H1 (cell line): ENCODE results near the gene CPM. TPM values are rescaled to one million over a fixed set of nuclear protein-coding genes. Genes with fewer than 3 reads are reported as not detected.

Experiments
- CHD7 ChIP-seq: fragments of 300-600 bp; sonication (generic); IDR thresholded peaks from 2 replicates; pipeline ENCODE4 v1.7.1; 2012; ENCODE audit warnings: low read length, moderate library complexity, mild to moderate bottlenecking, inconsistent platforms; ENCODE audit not compliant: insufficient replicate concordance
- GTF2F1 ChIP-seq: IDR thresholded peaks from 2 replicates; pipeline ENCODE4 v1.6.1; 2012; ENCODE audit warnings: low read depth, low read length, improper control_type of control experiment, borderline replicate concordance
- polyA plus RNA-seq, 7 experiments: library from polyadenylated mRNA; depleted of rRNA in 3 of 7; stranded (reverse) in 5 of 7; unstranded in 2 of 7; fragments of >200 nt in 5 of 7; fragments of 200-250 nt in 2 of 7; gene quantifications; 1 replicate in 5 of 7; 2 replicates in 1 of 7; 4 replicates in 1 of 7; pipeline versions ENCODE4 v1.2.1 to v1.2.3, GENCODE V29; 2011 to 2013; ENCODE audit warnings: missing spikeins in 2 of 7, mixed read lengths in 2 of 7
- total RNA-seq: library from RNA; stranded (reverse); fragmentation: NEBNext Ultra II Directional; extraction: Animal tissue kit (Norgen Biotek cat#: 25700); gene quantifications from 2 replicates; pipeline ENCODE4 v1.2.1, GENCODE V29; 2021
- TF ChIP-seq, protein P1 (sequence below): IDR thresholded peaks from 2 replicates; pipeline ENCODE4 v1.6.1; 2012; ENCODE audit warnings: inconsistent platforms

The CPM gene
- total and polyA plus RNA-seq, 2 of the 8 experiments (the other 6 are each of a cell fraction or from before 2014, with no cell fraction given), result 0.33 to 3.1 TPM

DNA sequence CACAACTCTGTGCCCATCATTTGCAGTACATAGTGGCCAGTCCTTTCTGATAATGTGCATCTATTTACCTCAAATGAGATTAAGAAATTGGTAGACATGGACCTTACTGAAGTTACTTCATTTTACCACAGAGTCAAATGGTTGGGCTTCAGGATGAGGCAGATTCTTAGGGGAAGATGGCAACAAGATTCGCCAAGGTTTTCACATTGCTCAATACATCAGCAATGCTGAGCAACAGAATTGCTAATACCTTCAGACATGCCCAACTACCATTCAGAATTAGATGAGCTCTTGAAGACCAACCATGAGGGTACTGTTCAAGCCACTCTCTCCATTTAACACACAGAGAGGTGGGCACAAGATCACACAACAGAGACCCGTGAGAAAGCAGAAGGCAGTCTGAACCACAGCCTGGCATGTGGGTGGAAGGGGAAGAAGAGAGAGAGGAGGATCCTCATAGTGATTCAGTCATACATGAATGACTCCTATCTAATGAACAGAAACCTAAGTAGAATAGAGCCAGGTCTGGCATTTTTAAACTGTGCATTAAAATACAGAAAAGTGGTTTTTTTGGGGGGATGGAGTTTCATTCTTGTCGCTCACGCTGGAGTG, 28.5 kb downstream of the CPM start (continued):
- TF ChIP-seq CHD7 (no peak), GTF2F1 (no peak)
- TF ChIP-seq, protein P1, sequence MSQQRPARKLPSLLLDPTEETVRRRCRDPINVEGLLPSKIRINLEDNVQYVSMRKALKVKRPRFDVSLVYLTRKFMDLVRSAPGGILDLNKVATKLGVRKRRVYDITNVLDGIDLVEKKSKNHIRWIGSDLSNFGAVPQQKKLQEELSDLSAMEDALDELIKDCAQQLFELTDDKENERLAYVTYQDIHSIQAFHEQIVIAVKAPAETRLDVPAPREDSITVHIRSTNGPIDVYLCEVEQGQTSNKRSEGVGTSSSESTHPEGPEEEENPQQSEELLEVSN, result no peak
